WTC11 (cell line): ENCODE data around the gene KRTAP13-1. TPM values are rescaled to one million over a fixed set of nuclear protein-coding genes. Genes with fewer than 3 reads are reported as not detected.

ENCODE experiments used
- ATAC-seq: fragments of 200-7000 bp; cut with Tn5 transposase; 2 replicates; pipeline ENCODE4 v1.10.0; 2021; ENCODE audit warnings: mild to moderate bottlenecking, moderate library complexity
- CTCF ChIA-PET: fragments of 300-600 bp; sonication (Branson Sonifier 250); formaldehyde crosslinking; loops from one replicate; lab custom pipeline; 2021; ENCODE audit warnings: antibody characterized with exemption; lab: Charles Lee
- POLR2A ChIA-PET: fragments of 350-600 bp; sonication (Branson Sonifier 250); formaldehyde crosslinking; loops from one replicate; lab custom pipeline; 2021; ENCODE audit warnings: antibody characterized with exemption; lab: Charles Lee
- DNase-seq: peaks from one replicate; pipeline ENCODE4 v3.0.0; 2021; ENCODE audit warnings: low spot score
- H3K27ac Mint-ChIP-seq: 2 replicates; pipeline ENCODE4 v1.8.0; 2021; ENCODE audit warnings: mixed read lengths
- H3K27me3 Mint-ChIP-seq: 2 replicates; pipeline ENCODE4 v1.8.0; 2021; ENCODE audit warnings: low read depth, mild to moderate bottlenecking, moderate library complexity, mixed read lengths
- H3K36me3 Mint-ChIP-seq: 2 replicates; pipeline ENCODE4 v1.8.0; 2021; ENCODE audit warnings: mixed read lengths
- H3K4me1 Mint-ChIP-seq: 2 replicates; pipeline ENCODE4 v1.8.0; 2022; ENCODE audit warnings: mixed read lengths
- H3K4me3 Mint-ChIP-seq: 2 replicates; pipeline ENCODE4 v1.8.0; 2021; ENCODE audit warnings: mild to moderate bottlenecking, moderate library complexity, mixed read lengths
- H3K9me3 Mint-ChIP-seq: 2 replicates; pipeline ENCODE4 v1.8.0; 2021; ENCODE audit warnings: mixed read lengths
- EMX1 ChIP-seq: fragments of 250-450 bp; sonication (Bioruptor Pico); IDR thresholded peaks from 2 replicates; pipeline ENCODE4 v1.8.0; 2021; ENCODE audit warnings: mild to moderate bottlenecking
- FOXP1 ChIP-seq: sonication (generic); formaldehyde crosslinking; IDR thresholded peaks from 2 replicates; pipeline ENCODE4 v1.8.0; 2022; ENCODE audit warnings: missing genetic modification reagents, mild to moderate bottlenecking, moderate library complexity, borderline replicate concordance
- NR3C1 ChIP-seq: sonication (generic); formaldehyde crosslinking; conservative IDR thresholded peaks from 2 replicates; pipeline ENCODE4 v1.8.1; 2023; ENCODE audit warnings: low read depth, mild to moderate bottlenecking, missing genetic modification reagents
- SOX15 ChIP-seq: fragments of 250-450 bp; sonication (Bioruptor Pico); IDR thresholded peaks from 2 replicates; pipeline ENCODE4 v1.9.0; 2021; ENCODE audit warnings: mild to moderate bottlenecking
- SP1 ChIP-seq: sonication (generic); formaldehyde crosslinking; conservative IDR thresholded peaks from 2 replicates; pipeline ENCODE4 v1.8.1; 2022; ENCODE audit warnings: missing genetic modification reagents
- TEAD4 ChIP-seq: sonication (generic); formaldehyde crosslinking; IDR thresholded peaks from 2 replicates; pipeline ENCODE4 v1.8.0; 2022; ENCODE audit warnings: mild to moderate bottlenecking, missing genetic modification reagents
- ZNF232 ChIP-seq: sonication (generic); formaldehyde crosslinking; IDR thresholded peaks from 2 replicates; pipeline ENCODE4 v1.8.0; 2022; ENCODE audit warnings: mild to moderate bottlenecking, missing genetic modification reagents
- ZNF317 ChIP-seq: sonication (generic); formaldehyde crosslinking; IDR thresholded peaks from 2 replicates; pipeline ENCODE4 v1.8.1; 2023; ENCODE audit warnings: low read depth, mild to moderate bottlenecking, moderate library complexity, missing genetic modification reagents, borderline replicate concordance
- ZNF396 ChIP-seq: fragments of 250-450 bp; sonication (Bioruptor Pico); IDR thresholded peaks from 2 replicates; pipeline ENCODE4 v1.8.0; 2021; ENCODE audit warnings: mild to moderate bottlenecking, moderate library complexity, borderline replicate concordance
- ZNF423 ChIP-seq: fragments of 250-450 bp; sonication (Bioruptor Pico); IDR thresholded peaks from 2 replicates; pipeline ENCODE4 v2.1.2; 2022; ENCODE audit warnings: mild to moderate bottlenecking, moderate library complexity
- total RNA-seq: library from RNA; stranded (reverse); gene quantifications from 3 replicates; pipeline ENCODE4 v1.2.3, GENCODE V29; 2021
- TF ChIP-seq, protein P1 (sequence below): sonication (generic); formaldehyde crosslinking; IDR thresholded peaks from 2 replicates; pipeline ENCODE4 v1.8.1; 2023; ENCODE audit warnings: mild to moderate bottlenecking, missing genetic modification reagents
- TF ChIP-seq, protein P2 (sequence below): fragments of 250-450 bp; sonication (Bioruptor Pico); conservative IDR thresholded peaks from 2 replicates; pipeline ENCODE4 v1.9.0; 2021; ENCODE audit warnings: mild to moderate bottlenecking
- TF ChIP-seq, protein P3 (sequence below): sonication (generic); formaldehyde crosslinking; IDR thresholded peaks from 2 replicates; pipeline ENCODE4 v1.8.1; 2022; ENCODE audit warnings: mild to moderate bottlenecking, missing genetic modification reagents, moderate library complexity, borderline replicate concordance
- TF ChIP-seq, protein P4 (sequence below): sonication (generic); formaldehyde crosslinking; IDR thresholded peaks from 2 replicates; pipeline ENCODE4 v1.8.1; 2023; ENCODE audit warnings: mild to moderate bottlenecking, missing genetic modification reagents
- TF ChIP-seq, protein P5 (sequence below): sonication (generic); formaldehyde crosslinking; IDR thresholded peaks from 2 replicates; pipeline ENCODE4 v1.8.0; 2022; ENCODE audit warnings: missing genetic modification reagents
- TF ChIP-seq, protein P6 (sequence below): fragments of 200-600 bp; IDR thresholded peaks from 2 replicates; pipeline ENCODE4 v1.8.0; 2022; ENCODE audit warnings: antibody characterized with exemption
- TF ChIP-seq, protein P7 (sequence below): sonication (generic); formaldehyde crosslinking; IDR thresholded peaks from 2 replicates; pipeline ENCODE4 v1.8.1; 2022; ENCODE audit warnings: low read depth, missing genetic modification reagents, borderline replicate concordance
- TF ChIP-seq, protein P8 (sequence below): sonication (generic); formaldehyde crosslinking; IDR thresholded peaks from 2 replicates; pipeline ENCODE4 v1.8.1; 2022; ENCODE audit warnings: mild to moderate bottlenecking, moderate library complexity, missing genetic modification reagents

KRTAP13-1 gene
- total RNA-seq, 1 experiment from 2014 or later: not detected

DNA sequence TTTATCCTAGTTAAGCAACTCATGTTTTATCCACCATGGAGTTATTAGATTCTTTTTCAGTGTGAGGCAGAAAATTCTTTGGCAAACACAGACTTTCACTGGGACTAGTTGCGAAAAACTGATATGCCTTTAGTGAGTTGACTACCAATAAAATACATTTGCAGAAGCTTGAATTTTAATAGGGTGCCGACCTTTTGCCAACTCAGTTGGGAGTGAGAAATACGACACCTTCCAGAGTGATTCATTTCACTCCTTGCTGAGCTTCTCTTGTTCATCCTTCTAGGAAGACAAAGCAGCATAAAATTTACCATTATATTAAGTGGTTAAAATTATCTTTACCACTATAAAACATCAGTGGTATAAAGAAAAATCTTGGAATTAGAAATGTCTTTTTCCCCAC, 46.3 kb upstream of the KRTAP13-1 start (continued):
- TF ChIP-seq, protein P1, sequence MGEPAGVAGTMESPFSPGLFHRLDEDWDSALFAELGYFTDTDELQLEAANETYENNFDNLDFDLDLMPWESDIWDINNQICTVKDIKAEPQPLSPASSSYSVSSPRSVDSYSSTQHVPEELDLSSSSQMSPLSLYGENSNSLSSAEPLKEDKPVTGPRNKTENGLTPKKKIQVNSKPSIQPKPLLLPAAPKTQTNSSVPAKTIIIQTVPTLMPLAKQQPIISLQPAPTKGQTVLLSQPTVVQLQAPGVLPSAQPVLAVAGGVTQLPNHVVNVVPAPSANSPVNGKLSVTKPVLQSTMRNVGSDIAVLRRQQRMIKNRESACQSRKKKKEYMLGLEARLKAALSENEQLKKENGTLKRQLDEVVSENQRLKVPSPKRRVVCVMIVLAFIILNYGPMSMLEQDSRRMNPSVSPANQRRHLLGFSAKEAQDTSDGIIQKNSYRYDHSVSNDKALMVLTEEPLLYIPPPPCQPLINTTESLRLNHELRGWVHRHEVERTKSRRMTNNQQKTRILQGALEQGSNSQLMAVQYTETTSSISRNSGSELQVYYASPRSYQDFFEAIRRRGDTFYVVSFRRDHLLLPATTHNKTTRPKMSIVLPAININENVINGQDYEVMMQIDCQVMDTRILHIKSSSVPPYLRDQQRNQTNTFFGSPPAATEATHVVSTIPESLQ (CRISPR knock-in tag): no peak
- TF ChIP-seq FOXP1 (no peak), SP1 (CRISPR knock-in tag) (no peak), ZNF423 (CRISPR knock-in tag) (no peak), ZNF317 (CRISPR knock-in tag) (no peak), ZNF396 (CRISPR knock-in tag) (no peak), EMX1 (no peak)
- TF ChIP-seq, protein P2, sequence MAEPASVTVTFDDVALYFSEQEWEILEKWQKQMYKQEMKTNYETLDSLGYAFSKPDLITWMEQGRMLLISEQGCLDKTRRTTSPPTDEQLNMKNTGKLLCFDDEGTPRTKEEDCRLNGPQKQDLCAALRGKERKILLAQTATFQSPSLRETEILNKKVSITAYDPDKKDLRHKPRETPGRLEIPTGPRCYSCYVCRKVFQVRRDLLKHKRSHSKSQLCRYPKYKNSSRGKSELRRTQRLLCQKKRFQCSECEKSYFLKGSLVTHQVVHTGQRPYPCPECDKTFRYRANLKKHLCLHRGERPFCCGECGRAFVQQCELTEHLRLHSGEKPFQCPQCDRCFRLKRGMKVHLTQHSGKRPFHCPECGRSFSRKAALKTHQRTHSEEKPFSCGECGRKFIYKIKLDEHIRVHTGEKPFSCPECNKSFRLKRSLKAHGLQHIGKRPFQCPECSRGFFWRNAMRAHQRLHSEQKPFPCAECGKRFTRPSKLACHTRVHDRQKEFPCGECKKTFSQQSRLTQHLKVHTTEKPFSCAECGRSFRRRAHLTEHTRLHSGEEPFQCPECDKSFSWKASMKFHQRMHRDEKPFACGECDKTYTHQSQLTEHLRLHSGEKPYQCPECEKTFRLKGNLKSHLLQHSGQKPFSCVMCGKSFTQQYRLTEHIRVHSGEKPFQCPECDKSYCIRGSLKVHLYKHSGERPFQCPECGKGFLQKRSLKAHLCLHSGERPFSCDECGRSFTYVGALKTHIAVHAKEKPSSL (CRISPR knock-in tag): no peak

DNA sequence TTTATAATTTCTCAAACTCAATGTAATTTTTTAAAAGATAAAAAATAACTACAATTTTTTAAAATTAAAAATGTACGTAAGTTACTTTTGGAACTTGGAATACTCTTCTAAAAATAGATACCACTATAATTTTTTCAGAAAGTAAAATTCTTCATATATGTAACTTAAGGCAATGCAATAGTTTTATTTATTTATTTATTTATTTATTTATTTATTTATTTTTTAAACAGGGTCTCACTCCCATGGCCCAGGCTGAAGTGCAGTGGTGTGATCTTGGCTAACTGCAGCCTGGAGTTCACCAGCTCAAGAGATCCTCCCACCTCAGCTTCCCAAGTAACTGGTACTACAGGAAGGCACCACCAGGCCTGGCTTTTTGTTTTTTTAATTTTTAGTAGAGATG, 44.3 kb upstream of the KRTAP13-1 start:
- Mint-ChIP-seq H3K27me3 (no peaks in the 10 kb centered on the region), H3K27ac (no peak overlapping the region), H3K36me3 (no peaks in the 10 kb centered on the region), H3K9me3 (peaks cover 4% of the 10 kb centered on the region; the same call in 1 of the 2 replicates), H3K4me3 (no peak overlapping the region), H3K4me1 (peaks cover 21% of the 10 kb centered on the region)
- CTCF ChIA-PET: interaction anchor here (1.6 kb wide), 1 partner anchor 112 kb away, joined by 3 read pairs; no protein-coding TSS in a partner anchor
- TF ChIP-seq, protein P3, sequence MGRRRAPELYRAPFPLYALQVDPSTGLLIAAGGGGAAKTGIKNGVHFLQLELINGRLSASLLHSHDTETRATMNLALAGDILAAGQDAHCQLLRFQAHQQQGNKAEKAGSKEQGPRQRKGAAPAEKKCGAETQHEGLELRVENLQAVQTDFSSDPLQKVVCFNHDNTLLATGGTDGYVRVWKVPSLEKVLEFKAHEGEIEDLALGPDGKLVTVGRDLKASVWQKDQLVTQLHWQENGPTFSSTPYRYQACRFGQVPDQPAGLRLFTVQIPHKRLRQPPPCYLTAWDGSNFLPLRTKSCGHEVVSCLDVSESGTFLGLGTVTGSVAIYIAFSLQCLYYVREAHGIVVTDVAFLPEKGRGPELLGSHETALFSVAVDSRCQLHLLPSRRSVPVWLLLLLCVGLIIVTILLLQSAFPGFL: no peak
- no peak for TF ChIP-seq SOX15 (CRISPR knock-in tag)
- TF ChIP-seq, protein P4, sequence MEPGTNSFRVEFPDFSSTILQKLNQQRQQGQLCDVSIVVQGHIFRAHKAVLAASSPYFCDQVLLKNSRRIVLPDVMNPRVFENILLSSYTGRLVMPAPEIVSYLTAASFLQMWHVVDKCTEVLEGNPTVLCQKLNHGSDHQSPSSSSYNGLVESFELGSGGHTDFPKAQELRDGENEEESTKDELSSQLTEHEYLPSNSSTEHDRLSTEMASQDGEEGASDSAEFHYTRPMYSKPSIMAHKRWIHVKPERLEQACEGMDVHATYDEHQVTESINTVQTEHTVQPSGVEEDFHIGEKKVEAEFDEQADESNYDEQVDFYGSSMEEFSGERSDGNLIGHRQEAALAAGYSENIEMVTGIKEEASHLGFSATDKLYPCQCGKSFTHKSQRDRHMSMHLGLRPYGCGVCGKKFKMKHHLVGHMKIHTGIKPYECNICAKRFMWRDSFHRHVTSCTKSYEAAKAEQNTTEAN: no peak
- no peak for TF ChIP-seq NR3C1
- TF ChIP-seq, protein P5, sequence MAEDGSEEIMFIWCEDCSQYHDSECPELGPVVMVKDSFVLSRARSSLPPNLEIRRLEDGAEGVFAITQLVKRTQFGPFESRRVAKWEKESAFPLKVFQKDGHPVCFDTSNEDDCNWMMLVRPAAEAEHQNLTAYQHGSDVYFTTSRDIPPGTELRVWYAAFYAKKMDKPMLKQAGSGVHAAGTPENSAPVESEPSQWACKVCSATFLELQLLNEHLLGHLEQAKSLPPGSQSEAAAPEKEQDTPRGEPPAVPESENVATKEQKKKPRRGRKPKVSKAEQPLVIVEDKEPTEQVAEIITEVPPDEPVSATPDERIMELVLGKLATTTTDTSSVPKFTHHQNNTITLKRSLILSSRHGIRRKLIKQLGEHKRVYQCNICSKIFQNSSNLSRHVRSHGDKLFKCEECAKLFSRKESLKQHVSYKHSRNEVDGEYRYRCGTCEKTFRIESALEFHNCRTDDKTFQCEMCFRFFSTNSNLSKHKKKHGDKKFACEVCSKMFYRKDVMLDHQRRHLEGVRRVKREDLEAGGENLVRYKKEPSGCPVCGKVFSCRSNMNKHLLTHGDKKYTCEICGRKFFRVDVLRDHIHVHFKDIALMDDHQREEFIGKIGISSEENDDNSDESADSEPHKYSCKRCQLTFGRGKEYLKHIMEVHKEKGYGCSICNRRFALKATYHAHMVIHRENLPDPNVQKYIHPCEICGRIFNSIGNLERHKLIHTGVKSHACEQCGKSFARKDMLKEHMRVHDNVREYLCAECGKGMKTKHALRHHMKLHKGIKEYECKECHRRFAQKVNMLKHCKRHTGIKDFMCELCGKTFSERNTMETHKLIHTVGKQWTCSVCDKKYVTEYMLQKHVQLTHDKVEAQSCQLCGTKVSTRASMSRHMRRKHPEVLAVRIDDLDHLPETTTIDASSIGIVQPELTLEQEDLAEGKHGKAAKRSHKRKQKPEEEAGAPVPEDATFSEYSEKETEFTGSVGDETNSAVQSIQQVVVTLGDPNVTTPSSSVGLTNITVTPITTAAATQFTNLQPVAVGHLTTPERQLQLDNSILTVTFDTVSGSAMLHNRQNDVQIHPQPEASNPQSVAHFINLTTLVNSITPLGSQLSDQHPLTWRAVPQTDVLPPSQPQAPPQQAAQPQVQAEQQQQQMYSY (CRISPR knock-in tag): no peak
- TF ChIP-seq, protein P2 (CRISPR knock-in tag): no peak
- TF ChIP-seq, protein P6, sequence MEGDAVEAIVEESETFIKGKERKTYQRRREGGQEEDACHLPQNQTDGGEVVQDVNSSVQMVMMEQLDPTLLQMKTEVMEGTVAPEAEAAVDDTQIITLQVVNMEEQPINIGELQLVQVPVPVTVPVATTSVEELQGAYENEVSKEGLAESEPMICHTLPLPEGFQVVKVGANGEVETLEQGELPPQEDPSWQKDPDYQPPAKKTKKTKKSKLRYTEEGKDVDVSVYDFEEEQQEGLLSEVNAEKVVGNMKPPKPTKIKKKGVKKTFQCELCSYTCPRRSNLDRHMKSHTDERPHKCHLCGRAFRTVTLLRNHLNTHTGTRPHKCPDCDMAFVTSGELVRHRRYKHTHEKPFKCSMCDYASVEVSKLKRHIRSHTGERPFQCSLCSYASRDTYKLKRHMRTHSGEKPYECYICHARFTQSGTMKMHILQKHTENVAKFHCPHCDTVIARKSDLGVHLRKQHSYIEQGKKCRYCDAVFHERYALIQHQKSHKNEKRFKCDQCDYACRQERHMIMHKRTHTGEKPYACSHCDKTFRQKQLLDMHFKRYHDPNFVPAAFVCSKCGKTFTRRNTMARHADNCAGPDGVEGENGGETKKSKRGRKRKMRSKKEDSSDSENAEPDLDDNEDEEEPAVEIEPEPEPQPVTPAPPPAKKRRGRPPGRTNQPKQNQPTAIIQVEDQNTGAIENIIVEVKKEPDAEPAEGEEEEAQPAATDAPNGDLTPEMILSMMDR: no peak
- TF ChIP-seq ZNF232 (CRISPR knock-in tag): no peak
- TF ChIP-seq, protein P7, sequence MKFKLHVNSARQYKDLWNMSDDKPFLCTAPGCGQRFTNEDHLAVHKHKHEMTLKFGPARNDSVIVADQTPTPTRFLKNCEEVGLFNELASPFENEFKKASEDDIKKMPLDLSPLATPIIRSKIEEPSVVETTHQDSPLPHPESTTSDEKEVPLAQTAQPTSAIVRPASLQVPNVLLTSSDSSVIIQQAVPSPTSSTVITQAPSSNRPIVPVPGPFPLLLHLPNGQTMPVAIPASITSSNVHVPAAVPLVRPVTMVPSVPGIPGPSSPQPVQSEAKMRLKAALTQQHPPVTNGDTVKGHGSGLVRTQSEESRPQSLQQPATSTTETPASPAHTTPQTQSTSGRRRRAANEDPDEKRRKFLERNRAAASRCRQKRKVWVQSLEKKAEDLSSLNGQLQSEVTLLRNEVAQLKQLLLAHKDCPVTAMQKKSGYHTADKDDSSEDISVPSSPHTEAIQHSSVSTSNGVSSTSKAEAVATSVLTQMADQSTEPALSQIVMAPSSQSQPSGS (CRISPR knock-in tag): no peak
- no peak for TF ChIP-seq TEAD4
- TF ChIP-seq, protein P8, sequence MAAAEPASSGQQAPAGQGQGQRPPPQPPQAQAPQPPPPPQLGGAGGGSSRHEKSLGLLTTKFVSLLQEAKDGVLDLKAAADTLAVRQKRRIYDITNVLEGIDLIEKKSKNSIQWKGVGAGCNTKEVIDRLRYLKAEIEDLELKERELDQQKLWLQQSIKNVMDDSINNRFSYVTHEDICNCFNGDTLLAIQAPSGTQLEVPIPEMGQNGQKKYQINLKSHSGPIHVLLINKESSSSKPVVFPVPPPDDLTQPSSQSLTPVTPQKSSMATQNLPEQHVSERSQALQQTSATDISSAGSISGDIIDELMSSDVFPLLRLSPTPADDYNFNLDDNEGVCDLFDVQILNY (CRISPR knock-in tag): no peak
- no peak for ATAC-seq
- POLR2A ChIA-PET: interaction anchor here (0.6 kb wide), 1 partner anchor 434 kb away, joined by 5 read pairs; no protein-coding TSS in a partner anchor
- no peak for DNase-seq
